SW480 (cell line): ENCODE measurements around the gene MAST4.

Source experiments
- DNase-seq: peaks from one replicate; pipeline ENCODE4 v3.0.0-alpha.2; 2016; ENCODE audit warnings: low spot score

MAST4 gene

DNA sequence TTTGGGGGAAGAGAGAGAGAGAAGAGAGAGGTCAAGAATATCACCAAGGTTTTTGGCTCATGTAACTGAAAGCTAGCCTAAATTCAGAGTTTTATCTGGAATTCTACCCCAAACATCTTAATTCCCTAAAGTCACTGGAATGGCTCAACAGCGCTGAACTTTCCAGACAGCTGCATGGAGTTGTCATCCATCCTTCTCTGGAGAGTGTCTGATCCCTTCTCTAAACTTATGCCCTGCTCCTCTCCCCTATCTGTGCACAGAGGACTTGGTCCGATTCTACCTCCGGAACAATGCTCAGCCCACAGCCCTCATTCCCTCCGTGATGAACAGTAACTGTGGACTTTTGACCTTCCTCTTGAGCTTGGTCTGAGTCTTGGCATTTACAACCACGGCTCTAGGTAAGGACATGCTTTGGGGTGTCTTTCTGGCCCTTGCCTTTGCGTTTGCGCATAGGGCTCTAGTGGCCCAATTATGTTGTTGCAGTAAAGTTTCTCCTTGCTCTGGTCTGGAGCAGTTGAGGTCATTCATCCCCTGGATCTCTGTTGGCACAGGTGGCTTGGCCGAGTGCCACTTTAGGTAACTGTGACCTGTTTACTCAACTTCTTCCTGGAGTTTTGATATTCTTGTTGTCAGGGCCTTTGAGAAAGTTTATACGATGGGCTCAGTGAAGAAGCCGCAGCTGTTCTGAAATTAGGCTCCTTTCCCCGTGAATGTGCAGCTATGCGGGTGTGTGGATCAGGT lies 618.7 kb downstream of the MAST4 start:
- DNase-seq = no peak

DNA sequence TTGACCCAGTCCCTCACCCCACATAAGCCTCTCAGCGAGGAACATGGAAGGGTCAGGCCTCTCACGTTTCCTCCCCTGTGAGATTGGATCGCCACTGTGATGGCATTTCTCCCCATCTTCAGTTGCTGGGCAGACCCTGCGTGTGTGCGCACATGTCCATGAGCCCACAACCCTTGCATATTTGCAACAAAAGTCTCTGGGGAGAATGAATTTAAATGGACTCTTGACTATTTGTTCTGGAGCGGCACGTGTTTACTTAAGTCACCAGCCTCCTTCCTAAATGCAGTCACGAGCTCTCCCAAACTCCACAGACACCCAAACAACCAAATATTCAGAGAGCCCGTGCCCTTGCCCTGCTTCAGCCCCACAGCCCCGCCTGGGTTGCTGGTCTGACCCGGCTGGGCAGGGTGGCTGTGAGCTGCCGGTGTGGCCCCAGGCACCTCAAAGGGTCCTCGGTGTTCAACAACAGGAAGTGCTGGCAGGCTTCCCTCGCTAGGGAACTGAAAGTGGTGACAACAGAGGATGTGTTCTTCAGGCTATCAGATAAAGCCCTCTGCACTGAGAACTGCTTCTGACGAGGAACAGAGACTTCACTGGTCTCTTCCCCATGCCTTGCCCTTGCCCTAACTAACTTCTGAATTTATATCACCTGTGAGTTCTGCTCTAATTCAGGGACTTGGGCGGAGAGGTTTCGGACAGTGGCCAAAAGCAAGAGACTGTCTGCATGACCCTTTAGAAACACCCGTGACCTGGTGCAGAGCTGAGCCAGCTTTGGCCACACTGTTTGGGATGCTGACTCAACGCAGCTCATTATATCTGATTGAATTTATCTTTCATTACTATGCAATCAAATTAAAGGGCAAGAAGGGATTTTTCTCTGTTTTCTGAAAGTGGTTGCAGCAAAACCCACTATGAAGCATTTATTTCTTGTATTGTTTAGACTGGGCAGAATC lies 619.6 kb downstream of the MAST4 start:
- DNase-seq = no peak

DNA sequence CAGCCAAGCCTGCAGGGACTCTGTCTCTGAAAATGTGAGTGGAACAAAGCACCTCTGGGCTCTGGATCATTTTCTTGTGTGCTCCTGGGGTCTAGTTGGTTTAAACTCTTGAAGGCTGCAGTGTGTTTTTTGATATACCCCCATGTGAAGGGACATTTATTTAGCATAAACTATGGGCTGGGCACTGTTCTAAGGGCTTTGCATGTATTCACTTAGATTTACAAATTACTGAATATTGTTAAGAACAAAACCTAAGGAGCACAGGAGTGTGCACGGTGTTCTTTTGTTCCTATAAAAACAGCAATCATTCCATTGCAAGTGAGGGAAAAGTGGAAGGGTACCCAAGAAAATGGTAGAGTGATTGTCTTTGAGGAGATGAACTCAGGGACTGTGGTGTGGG lies 620.4 kb downstream of the MAST4 start:
- DNase-seq = no peak
